GM12878 (cell line): ENCODE results near the gene KISS1R. TPM values are rescaled to one million over a fixed set of nuclear protein-coding genes. Genes with fewer than 3 reads are reported as not detected.

Experiments
- ATF2 ChIP-seq: IDR thresholded peaks from 2 replicates; pipeline ENCODE4 v1.6.1; 2012; ENCODE audit warnings: low read length, inconsistent platforms
- BACH1 ChIP-seq: fragments of 450-650 bp; IDR thresholded peaks from 2 replicates; pipeline ENCODE4 v1.6.1; 2017; ENCODE audit warnings: mild to moderate bottlenecking, borderline replicate concordance
- BHLHE40 ChIP-seq, 2 experiments: fragments of 450-650 bp in 1 of 2; IDR thresholded peaks; 2 replicates each; pipeline ENCODE4 v1.6.1; 2011 to 2017; ENCODE audit warnings: low read depth in 2 of 2, borderline replicate concordance in 1 of 2, improper control_type of control experiment in 1 of 2, low read length in 1 of 2, mild to moderate bottlenecking in 1 of 2
- CBFB ChIP-seq: IDR thresholded peaks from 2 replicates; pipeline ENCODE4 v1.6.1; 2016; ENCODE audit warnings: antibody characterized with exemption, low read depth
- DPF2 ChIP-seq: fragments of 450-650 bp; IDR thresholded peaks from 2 replicates; pipeline ENCODE4 v1.6.1; 2017; ENCODE audit warnings: mild to moderate bottlenecking
- EGR1 ChIP-seq, 2 experiments: IDR thresholded peaks; 1 replicate in 1 of 2; 2 replicates in 1 of 2; pipeline ENCODE4 v1.6.1; 2011 to 2012; ENCODE audit warnings: low read depth in 2 of 2, low read length in 2 of 2, borderline replicate concordance in 1 of 2, mild to moderate bottlenecking in 1 of 2, moderate library complexity in 1 of 2
- MEF2B ChIP-seq: fragments of 450-650 bp; IDR thresholded peaks from 2 replicates; pipeline ENCODE4 v1.6.1; 2018; ENCODE audit warnings: mild to moderate bottlenecking, moderate library complexity; ENCODE audit not compliant: partially characterized antibody, poor library complexity, severe bottlenecking
- MTA3 ChIP-seq: IDR thresholded peaks from 2 replicates; pipeline ENCODE4 v1.6.1; 2012; ENCODE audit warnings: low read length, inconsistent platforms, borderline replicate concordance
- NRF1 ChIP-seq: conservative IDR thresholded peaks from 2 replicates; pipeline ENCODE4 v1.6.1; 2011; ENCODE audit warnings: mild to moderate bottlenecking, low read depth, low read length, improper control_type of control experiment
- POLR2A ChIP-seq: IDR thresholded peaks from 2 replicates; pipeline ENCODE4 v1.6.1; 2011; ENCODE audit warnings: low read depth, mild to moderate bottlenecking, low read length
- SRF ChIP-seq, 2 experiments: IDR thresholded peaks; 2 replicates each; pipeline ENCODE4 v1.6.1; 2011; ENCODE audit warnings: low read depth in 2 of 2, low read length in 2 of 2, mild to moderate bottlenecking in 1 of 2, moderate library complexity in 1 of 2
- SUZ12 ChIP-seq: fragments of 200-600 bp; sonication (generic); IDR thresholded peaks from one replicate; pipeline ENCODE4 v1.6.1; 2018; ENCODE audit warnings: antibody characterized with exemption, mild to moderate bottlenecking; ENCODE audit not compliant: unreplicated experiment
- YY1 ChIP-seq: IDR thresholded peaks from 2 replicates; pipeline ENCODE4 v1.6.1; 2011; ENCODE audit warnings: low read depth, mild to moderate bottlenecking, low read length
- ZNF24 ChIP-seq: fragments of 450-650 bp; IDR thresholded peaks from 2 replicates; pipeline ENCODE4 v1.6.1; 2017; ENCODE audit warnings: antibody characterized with exemption, mild to moderate bottlenecking
- polyA plus RNA-seq, 11 experiments: library from polyadenylated mRNA; depleted of rRNA in 4 of 11; unstranded in 6 of 11; stranded (reverse) in 5 of 11; fragments of >200 nt; fragmentation: Nextera tagmentation in 4 of 11; fragmentation: Illumina TruSeq in 1 of 11; extraction: Ambion mirVana in 4 of 11; extraction: Trizol in 1 of 11; gene quantifications; 1 replicate in 1 of 11; 2 replicates in 10 of 11; pipeline versions ENCODE4 v1.2.1 to v1.2.3, GENCODE V29; 2011 to 2016; ENCODE audit warnings: inconsistent platforms in 2 of 11, missing spikeins in 2 of 11, low read depth in 1 of 11
- total RNA-seq, 4 experiments: library from RNA; depleted of rRNA in 3 of 4; stranded (reverse); fragments of >200 nt in 3 of 4; fragmentation: Illumina TruSeq in 1 of 4; extraction: Trizol in 1 of 4; gene quantifications; 2 replicates each; pipeline versions ENCODE4 v1.2.1 to v1.2.3, GENCODE V29; 2013 to 2021

The KISS1R gene
- total and polyA plus RNA-seq, 10 of the 15 experiments (the other 5 are each of a cell fraction or from before 2014, with no cell fraction given): 0.13 to 2.7 (median 1.4) TPM; not detected in 3

GRCh38 chr19:920051-920864, 3.1 kb downstream of the KISS1R start (continued):
- TF ChIP-seq BHLHE40 (IDR thresholded peaks at IDR 0.05; ENCODE audit: borderline replicate concordance in 1 of 2, low read depth in 2 of 2, low read length in 1 of 2): peak; percentile 17 to 58; a peak in 1 of 4 replicates
- TF ChIP-seq DPF2: peak; percentile 46; the same call in 1 of the 2 replicates
- TF ChIP-seq NRF1: 0 out of 2 replicates have a peak, but pooled peaks have one; percentile 19
- TF ChIP-seq BACH1: 0 out of 2 replicates have a peak, but pooled peaks have one; percentile 20
- peak; percentile 25 to 53; a peak in 2 of 4 replicates for TF ChIP-seq SRF (IDR thresholded peaks at IDR 0.05; ENCODE audit: low read depth in 2 of 2, low read length in 2 of 2)
- no peak for TF ChIP-seq ATF2
- TF ChIP-seq CBFB: no peak
- TF ChIP-seq EGR1 (IDR thresholded peaks at IDR 0.05; ENCODE audit: borderline replicate concordance in 1 of 2, low read depth in 2 of 2, low read length in 2 of 2): peak; percentile 50 to 90
- TF ChIP-seq YY1: 0 out of 2 replicates have a peak, but pooled peaks have one; percentile 12
- no peak for TF ChIP-seq MTA3
- TF ChIP-seq ZNF24: 0 out of 2 replicates have a peak, but pooled peaks have one; percentile 4
- TF ChIP-seq SUZ12: no peak
- TF ChIP-seq POLR2A: peak; percentile 52; the same call in 1 of the 2 replicates
- TF ChIP-seq MEF2B: peak; percentile 50
